Nephron progenitor cell (in vitro differentiated cells): ENCODE data around the gene ANKMY1.
A peak's percentile ranks its signal among the peaks of the same experiment; 100 is the strongest.

ENCODE experiments used
- DNase-seq: peaks from one replicate; pipeline ENCODE4 v3.0.0; 2021
- H3K27ac Mint-ChIP-seq: 2 replicates; pipeline ENCODE4 v1.8.0; 2021; ENCODE audit warnings: mild to moderate bottlenecking, moderate library complexity, mixed read lengths
- H3K27me3 Mint-ChIP-seq: 2 replicates; pipeline ENCODE4 v1.8.0; 2021; ENCODE audit warnings: mild to moderate bottlenecking, low read depth, mixed read lengths; ENCODE audit not compliant: poor library complexity
- H3K36me3 Mint-ChIP-seq: 2 replicates; pipeline ENCODE4 v1.8.0; 2021; ENCODE audit warnings: low read depth, mixed read lengths
- H3K4me1 Mint-ChIP-seq: 2 replicates; pipeline ENCODE4 v1.8.0; 2021; ENCODE audit warnings: mixed read lengths
- H3K4me3 Mint-ChIP-seq: 2 replicates; pipeline ENCODE4 v1.8.0; 2021; ENCODE audit warnings: mild to moderate bottlenecking, moderate library complexity, mixed read lengths
- H3K9me3 Mint-ChIP-seq: 2 replicates; pipeline ENCODE4 v1.8.0; 2021; ENCODE audit warnings: mild to moderate bottlenecking, moderate library complexity, mixed read lengths
- CTCF ChIP-seq: fragments of 200-600 bp; sonication (generic); IDR thresholded peaks from 2 replicates; pipeline ENCODE4 v1.5.0; 2021; ENCODE audit warnings: antibody characterized with exemption

The ANKMY1 gene

GRCh38 chr2:240557808-240558207 lies at the start of gene ANKMY1:
Gene ANKMY1 (minus strand): TSS chr2:240557988. CDS start chr2:240557335, 653 bp downstream.
- Mint-ChIP-seq H3K4me3 (peak within 1 kb of the TSS; percentile 64), H3K27ac (no peak within 1 kb of the TSS), H3K27me3 (peaks cover 3% of the 10 kb centered on the region), H3K36me3 (peaks cover 15% of the 10 kb centered on the region), H3K9me3 (no peaks in the 10 kb centered on the region), H3K4me1 (peaks cover 43% of the 10 kb centered on the region)
- no peak for TF ChIP-seq CTCF
- peak; percentile 88 for DNase-seq

- peaks cover under 1% of the 10 kb centered on the region for H3K36me3 Mint-ChIP-seq
- H3K9me3 Mint-ChIP-seq, result no peaks in the 10 kb centered on the region
- H3K27me3 Mint-ChIP-seq, result peaks cover 13% of the 10 kb centered on the region
- no peak for DNase-seq
- no peak overlapping the region for H3K27ac Mint-ChIP-seq
- H3K4me1 Mint-ChIP-seq, result peaks cover 8% of the 10 kb centered on the region
- no peak overlapping the region for H3K4me3 Mint-ChIP-seq
- no peak for TF ChIP-seq CTCF
These were observed 48.3 kb upstream of the ANKMY1 start for GRCh38 chr2:240605867-240606743.

GRCh38 chr2:240604939-240605716 lies 47.3 kb upstream of the ANKMY1 start:
- Mint-ChIP-seq H3K36me3 (peaks cover under 1% of the 10 kb centered on the region), H3K9me3 (no peaks in the 10 kb centered on the region), H3K27me3 (peaks cover 13% of the 10 kb centered on the region), H3K27ac (no peak overlapping the region), H3K4me1 (peaks cover 8% of the 10 kb centered on the region), H3K4me3 (no peak overlapping the region)
- no peak for TF ChIP-seq CTCF
- no peak for DNase-seq

GRCh38 chr2:240604291-240604938 lies 46.6 kb upstream of the ANKMY1 start:
- Mint-ChIP-seq H3K9me3 (no peaks in the 10 kb centered on the region), H3K36me3 (peaks cover 6% of the 10 kb centered on the region), H3K4me1 (peaks cover 8% of the 10 kb centered on the region), H3K27ac (no peak overlapping the region), H3K27me3 (peaks cover 9% of the 10 kb centered on the region), H3K4me3 (no peak overlapping the region)
- TF ChIP-seq CTCF, result peak; percentile 55
- peak; percentile 65 for DNase-seq

GRCh38 chr2:240603846-240604245 lies 46.1 kb upstream of the ANKMY1 start:
- H3K36me3 Mint-ChIP-seq, result peaks cover 6% of the 10 kb centered on the region
- no peak overlapping the region for H3K27ac Mint-ChIP-seq
- DNase-seq, result no peak
- H3K27me3 Mint-ChIP-seq, result peaks cover 9% of the 10 kb centered on the region
- no peak overlapping the region for H3K4me3 Mint-ChIP-seq
- no peaks in the 10 kb centered on the region for H3K9me3 Mint-ChIP-seq
- peaks cover 8% of the 10 kb centered on the region for H3K4me1 Mint-ChIP-seq
- no peak for TF ChIP-seq CTCF
